GM18520 (cell line): ENCODE measurements around the gene TTYH3.
"Not testable (repeated sequence)": the region's sequence is repeated elsewhere in the genome, so short reads cannot be mapped to it uniquely, and the experiment has no call there.

Experiments
- ATAC-seq: cut with Tn5 transposase; IDR thresholded peaks from one replicate; pipeline ENCODE4 v1.9.1; 2021; ENCODE audit not compliant: unreplicated experiment

Gene TTYH3

GRCh38 chr7:2631946-2632732 is at the start of gene TTYH3:
Gene TTYH3 (plus strand): TSS chr7:2631986. CDS start chr7:2632156, 170 bp downstream.
- peak; percentile 23 for ATAC-seq

GRCh38 chr7:2582006-2582735 is 49.6 kb upstream of the TTYH3 start:
- ATAC-seq: no peak

GRCh38 chr7:2583798-2584580 is 47.8 kb upstream of the TTYH3 start:
- no peak for ATAC-seq

GRCh38 chr7:2585446-2585845 is 46.3 kb upstream of the TTYH3 start:
- no peak for ATAC-seq

GRCh38 chr7:2586326-2587020 is 45.3 kb upstream of the TTYH3 start:
- no peak for ATAC-seq

GRCh38 chr7:2587134-2587533 is 44.7 kb upstream of the TTYH3 start:
- ATAC-seq: no peak

- ATAC-seq: no peak
These were observed 44.0 kb upstream of the TTYH3 start for GRCh38 chr7:2587778-2588177.

- no peak for ATAC-seq
These were observed 42.4 kb upstream of the TTYH3 start for GRCh38 chr7:2589341-2589740.

GRCh38 chr7:2589941-2590340 is 41.8 kb upstream of the TTYH3 start:
- not testable (repeated sequence) for ATAC-seq

GRCh38 chr7:2592375-2592865 is 39.4 kb upstream of the TTYH3 start:
- ATAC-seq: no peak

- no peak for ATAC-seq
These were observed 38.6 kb upstream of the TTYH3 start for GRCh38 chr7:2593036-2593727.

GRCh38 chr7:2594599-2594998 is 37.2 kb upstream of the TTYH3 start:
- no peak for ATAC-seq

- no peak for ATAC-seq
These were observed 36.4 kb upstream of the TTYH3 start for GRCh38 chr7:2595258-2595860.

- no peak for ATAC-seq
These were observed 35.1 kb upstream of the TTYH3 start for GRCh38 chr7:2596464-2597272.

- no peak for ATAC-seq
These were observed 34.5 kb upstream of the TTYH3 start for GRCh38 chr7:2597273-2597640.

- ATAC-seq: no peak
These were observed 33.5 kb upstream of the TTYH3 start for GRCh38 chr7:2598154-2598823.

GRCh38 chr7:2601065-2601464 is 30.7 kb upstream of the TTYH3 start:
- ATAC-seq: no peak

GRCh38 chr7:2601907-2602306 is 29.9 kb upstream of the TTYH3 start:
- no peak for ATAC-seq
